A673 (cell line): ENCODE results near the gene CARD19. TPM values are rescaled to one million over a fixed set of nuclear protein-coding genes. Genes with fewer than 3 reads are reported as not detected.

Experiments used
- BruUV-seq: library from RNA; stranded (reverse); fragments of 400-500 nt; replicated peaks from 2 replicates; lab custom pipeline; 2021; lab: Mats Ljungman, UMichigan
- CTCF ChIA-PET: fragments of 300-600 bp; sonication (Branson Sonifier 250); formaldehyde crosslinking; loops from one replicate; lab custom pipeline; 2022; ENCODE audit warnings: antibody characterized with exemption; lab: Charles Lee
- POLR2A ChIA-PET: fragments of 300-600 bp; sonication (Branson Sonifier 250); formaldehyde crosslinking; loops from one replicate; lab custom pipeline; 2022; ENCODE audit warnings: antibody characterized with exemption; ENCODE audit not compliant: low non-redundant PET; lab: Charles Lee
- DNase-seq: peaks from one replicate; pipeline ENCODE4 v3.0.0-alpha.2; 2015; ENCODE audit warnings: low spot score
- H3K27ac ChIP-seq: fragments of 200-600 bp; sonication (generic); 2 replicates; pipeline ENCODE4 v1.5.1; 2016; ENCODE audit warnings: mixed run types, low read depth, mild to moderate bottlenecking, mixed read lengths, antibody characterized with exemption, low read length; ENCODE audit not compliant: poor library complexity, severe bottlenecking
- H3K27me3 ChIP-seq: fragments of 200-600 bp; sonication (generic); replicated peaks from 2 replicates; pipeline ENCODE4 v1.6.1; 2017; ENCODE audit warnings: mixed run types, low read depth, mild to moderate bottlenecking, mixed read lengths, antibody characterized with exemption, low read length; ENCODE audit not compliant: insufficient read depth, poor library complexity
- H3K36me3 ChIP-seq: fragments of 200-600 bp; sonication (generic); 2 replicates; pipeline ENCODE4 v1.6.1; 2016; ENCODE audit warnings: mixed run types, mild to moderate bottlenecking, mixed read lengths, antibody characterized with exemption, low read length; ENCODE audit not compliant: insufficient read depth, poor library complexity, severe bottlenecking
- H3K4me1 ChIP-seq: fragments of 200-600 bp; sonication (generic); 2 replicates; pipeline ENCODE4 v1.6.1; 2017; ENCODE audit warnings: mixed run types, mild to moderate bottlenecking, mixed read lengths, antibody characterized with exemption, low read length; ENCODE audit not compliant: insufficient read depth, poor library complexity, severe bottlenecking
- H3K4me3 ChIP-seq: fragments of 200-600 bp; sonication (generic); 2 replicates; pipeline ENCODE4 v1.5.1; 2016; ENCODE audit warnings: low read depth, mixed run types, mild to moderate bottlenecking, mixed read lengths, low read length; ENCODE audit not compliant: poor library complexity, severe bottlenecking
- H3K9me3 ChIP-seq: fragments of 200-600 bp; sonication (generic); 2 replicates; pipeline ENCODE4 v1.6.1; 2016; ENCODE audit warnings: mixed run types, low read depth, mild to moderate bottlenecking, mixed read lengths, antibody characterized with exemption, low read length; ENCODE audit not compliant: poor library complexity, severe bottlenecking
- CTCF ChIP-seq: fragments of 300-800, 200-600 bp; sonication (generic); conservative IDR thresholded peaks from 2 replicates; pipeline ENCODE4 v1.5.1; 2017; ENCODE audit warnings: low read depth, mild to moderate bottlenecking, antibody characterized with exemption, low read length, moderate library complexity, mixed read lengths
- EZH2 ChIP-seq: fragments of 200-600 bp; sonication (generic); IDR thresholded peaks from 2 replicates; pipeline ENCODE4 v1.6.1; 2017; ENCODE audit warnings: borderline replicate concordance, low read depth, mild to moderate bottlenecking, mixed read lengths, antibody characterized with exemption, low read length; ENCODE audit not compliant: poor library complexity, severe bottlenecking
- intact Hi-C: fragments of 100-400 bp; cut with micrococcal nuclease; formaldehyde crosslinking; loops from one replicate; pipeline ENCODE4 v1.10.0; 2022; ENCODE audit not compliant: unreplicated experiment
- total RNA-seq: library from RNA; stranded (reverse); gene quantifications from 2 replicates; pipeline ENCODE4 v1.2.3, GENCODE V29; 2021

The CARD19 gene
- total RNA-seq, 1 experiment from 2014 or later, result 12.2 TPM

- intact Hi-C loops, result no loop called here
- DNase-seq, result no peak
- peaks cover 10% of the 10 kb centered on the region for H3K4me1 ChIP-seq
- ChIA-PET POLR2A (no interaction called here), CTCF (no interaction called here)
- BruUV-seq, result no TSS peak
- no peaks in the 10 kb centered on the region for H3K9me3 ChIP-seq
- H3K4me3 ChIP-seq, result no peak overlapping the region
- TF ChIP-seq CTCF (no peak), EZH2 (no peak)
- H3K27me3 ChIP-seq, result no peaks in the 10 kb centered on the region
- no peak overlapping the region for H3K27ac ChIP-seq
- no peaks in the 10 kb centered on the region for H3K36me3 ChIP-seq
Measured at GRCh38 chr9:93136011-93136440, 40.0 kb downstream of the CARD19 start.

DNA sequence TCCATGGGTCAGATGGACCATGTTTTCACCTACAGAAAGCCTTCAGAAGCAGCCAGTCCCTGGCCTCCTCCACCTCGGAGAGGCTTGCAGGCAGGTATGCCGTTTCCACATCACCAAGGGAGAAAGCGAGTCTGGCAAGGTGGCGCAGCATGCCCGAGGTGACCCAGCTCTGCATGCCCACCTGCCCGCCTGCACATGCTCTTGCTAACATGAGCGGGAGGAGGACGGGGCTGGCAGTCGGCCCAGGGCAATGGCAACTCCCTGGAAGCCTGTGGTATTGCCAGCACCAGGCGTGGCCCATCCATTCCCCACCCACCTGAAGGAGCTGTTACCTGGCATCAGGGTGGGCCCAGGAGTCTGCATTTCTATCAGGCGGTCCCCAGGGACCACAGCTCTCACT, 41.3 kb downstream of the CARD19 start:
- TF ChIP-seq EZH2 (no peak), CTCF (no peak)
- Histone ChIP-seq H3K9me3 (no peaks in the 10 kb centered on the region), H3K36me3 (no peaks in the 10 kb centered on the region), H3K4me1 (peaks cover 10% of the 10 kb centered on the region), H3K27me3 (no peaks in the 10 kb centered on the region), H3K4me3 (no peak overlapping the region), H3K27ac (no peak overlapping the region)
- POLR2A ChIA-PET, result no interaction called here
- no peak for DNase-seq
- no TSS peak for BruUV-seq
- intact Hi-C loops, result no loop called here
- CTCF ChIA-PET, result no interaction called here

DNA sequence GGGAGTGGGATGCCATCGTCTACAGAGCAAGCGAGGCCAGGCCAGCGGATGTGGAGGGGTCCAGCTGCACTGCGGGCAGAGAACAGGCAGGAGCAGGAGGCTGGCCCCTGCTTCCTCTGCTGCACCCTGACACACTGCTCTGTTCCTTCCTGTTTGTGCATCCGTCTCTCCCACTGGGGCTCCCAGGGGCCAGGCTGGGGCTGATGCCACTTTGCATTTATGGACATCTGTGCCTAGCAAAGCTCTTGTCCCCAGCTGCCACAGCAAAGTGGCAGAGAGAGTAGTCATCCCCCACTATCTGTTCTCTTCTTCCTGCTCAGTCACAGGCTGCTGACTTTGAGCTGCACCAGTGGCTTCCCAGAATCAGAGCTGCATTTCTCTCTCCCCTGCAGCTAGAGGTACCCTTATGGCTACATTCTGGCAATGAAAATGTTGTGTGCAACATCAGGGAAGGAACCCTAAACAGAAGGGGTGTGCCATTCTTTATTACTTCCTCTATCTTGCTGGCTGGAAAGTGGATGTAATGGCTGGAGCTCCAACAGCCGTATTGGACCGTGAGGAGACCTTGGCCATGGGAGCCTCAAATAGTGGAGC, 42.3 kb downstream of the CARD19 start:
- Histone ChIP-seq H3K27ac (no peak overlapping the region), H3K9me3 (no peaks in the 10 kb centered on the region), H3K4me3 (no peak overlapping the region), H3K36me3 (no peaks in the 10 kb centered on the region), H3K27me3 (no peaks in the 10 kb centered on the region), H3K4me1 (peaks cover 3% of the 10 kb centered on the region)
- POLR2A ChIA-PET, result no interaction called here
- intact Hi-C loops, result no loop called here
- CTCF ChIA-PET, result no interaction called here
- no peak for TF ChIP-seq CTCF
- TF ChIP-seq EZH2, result no peak
- DNase-seq, result no peak
- no TSS peak for BruUV-seq
